ENCODE data around the gene GALNT2.

The GALNT2 gene

GRCh38 chr1:230295367-230295766 is 228.3 kb downstream of the GALNT2 start:
- Histone ChIP-seq H2BK12ac (ENCODE audit: low read length) (no peak overlapping the region), H3K27me3 (ENCODE audit: control insufficient read depth in 3 of 3, insufficient read depth in 3 of 3, low read depth in 1 of 3, low read length in 3 of 3) (peaks cover 0 to 15% (median 7%) of the 10 kb centered on the region in 3 experiments), H4K91ac (ENCODE audit: low read depth, low read length, poor library complexity) (no peak overlapping the region), H3K4me2 (ENCODE audit: insufficient read depth, low read length, poor library complexity, severe bottlenecking) (no peak overlapping the region), H2BK15ac (ENCODE audit: low read length) (no peak overlapping the region), H2AK5ac (ENCODE audit: low read depth, low read length) (no peak overlapping the region), H3K14ac (ENCODE audit: low read length) (no peak overlapping the region), H3K9me3 (replicated peaks in 1 of 2; ENCODE audit: control insufficient read depth in 2 of 2, insufficient read depth in 1 of 2, low read depth in 1 of 2, low read length in 2 of 2) (no peaks in the 10 kb centered on the region), H3K18ac (ENCODE audit: low read length) (no peak overlapping the region), H2BK120ac (ENCODE audit: low read depth, low read length) (no peak overlapping the region), H4K8ac (ENCODE audit: low read depth, low read length) (no peak overlapping the region), H3K27ac (replicated peaks; ENCODE audit: low read length) (no peak overlapping the region), H2BK5ac (ENCODE audit: low read length) (no peak overlapping the region), H3K9ac (ENCODE audit: low read depth, low read length, poor library complexity) (no peak overlapping the region), H3K4ac (ENCODE audit: low read length) (no peak overlapping the region), H3K79me1 (ENCODE audit: low read depth, low read length) (no peaks in the 10 kb centered on the region), H3K4me1 (ENCODE audit: control insufficient read depth in 2 of 2, insufficient read depth in 1 of 2, low read depth in 1 of 2, low read length in 2 of 2) (peaks cover 11 to 14% of the 10 kb centered on the region in 2 donors), H3K4me3 (ENCODE audit: low read length in 2 of 2) (no peak overlapping the region), H2AFZ (ENCODE audit: low read length) (no peak overlapping the region), H3K36me3 (replicated peaks in 1 of 2; ENCODE audit: control insufficient read depth in 2 of 2, insufficient read depth in 2 of 2, low read length in 2 of 2) (no peaks in the 10 kb centered on the region), H3K23ac (ENCODE audit: low read depth, low read length, poor library complexity) (no peak overlapping the region)
- WGBS, 2 donors (ENCODE audit: extremely low coverage in 2 of 2, insufficient read length in 2 of 2, insufficient replicate concordance in 1 of 2) = no CpG with 5 or more reads among the region's 3 CpGs
- no peak for DNase-seq (ENCODE audit: low spot score)

- Histone ChIP-seq H2AK5ac (ENCODE audit: low read depth, low read length) (no peak overlapping the region), H3K18ac (ENCODE audit: low read length) (no peak overlapping the region), H3K9me3 (replicated peaks in 1 of 2; ENCODE audit: control insufficient read depth in 2 of 2, insufficient read depth in 1 of 2, low read depth in 1 of 2, low read length in 2 of 2) (no peaks in the 10 kb centered on the region), H3K36me3 (replicated peaks in 1 of 2; ENCODE audit: control insufficient read depth in 2 of 2, insufficient read depth in 2 of 2, low read length in 2 of 2) (no peaks in the 10 kb centered on the region), H3K23ac (ENCODE audit: low read depth, low read length, poor library complexity) (no peak overlapping the region), H2AFZ (ENCODE audit: low read length) (peak overlapping the region; percentile 95), H3K9ac (ENCODE audit: low read depth, low read length, poor library complexity) (no peak overlapping the region), H3K4me2 (ENCODE audit: insufficient read depth, low read length, poor library complexity, severe bottlenecking) (no peak overlapping the region), H2BK15ac (ENCODE audit: low read length) (no peak overlapping the region), H3K4ac (ENCODE audit: low read length) (no peak overlapping the region), H3K79me1 (ENCODE audit: low read depth, low read length) (no peaks in the 10 kb centered on the region), H3K27me3 (ENCODE audit: control insufficient read depth in 3 of 3, insufficient read depth in 3 of 3, low read depth in 1 of 3, low read length in 3 of 3) (no peaks in the 10 kb centered on the region), H3K4me1 (ENCODE audit: control insufficient read depth in 2 of 2, insufficient read depth in 1 of 2, low read depth in 1 of 2, low read length in 2 of 2) (peaks cover 2 to 5% of the 10 kb centered on the region in 2 donors), H4K8ac (ENCODE audit: low read depth, low read length) (no peak overlapping the region), H3K27ac (replicated peaks; ENCODE audit: low read length) (no peak overlapping the region), H3K14ac (ENCODE audit: low read length) (no peak overlapping the region), H2BK5ac (ENCODE audit: low read length) (no peak overlapping the region), H4K91ac (ENCODE audit: low read depth, low read length, poor library complexity) (no peak overlapping the region), H2BK120ac (ENCODE audit: low read depth, low read length) (no peak overlapping the region), H2BK12ac (ENCODE audit: low read length) (peak overlapping the region; percentile 36), H3K4me3 (ENCODE audit: low read length in 2 of 2) (no peak overlapping the region)
- no CpG with 5 or more reads among the region's 15 CpGs for WGBS, 2 donors (ENCODE audit: extremely low coverage in 2 of 2, insufficient read length in 2 of 2, insufficient replicate concordance in 1 of 2)
- no peak for DNase-seq (ENCODE audit: low spot score)
Measured at GRCh38 chr1:230299191-230300006, 232.4 kb downstream of the GALNT2 start.

- Histone ChIP-seq H2AK5ac (ENCODE audit: low read depth, low read length) (peak overlapping the region; percentile 91), H4K91ac (ENCODE audit: low read depth, low read length, poor library complexity) (no peak overlapping the region), H2BK5ac (ENCODE audit: low read length) (no peak overlapping the region), H3K27ac (replicated peaks; ENCODE audit: low read length) (no peak overlapping the region), H3K4me3 (ENCODE audit: low read length in 2 of 2) (no peak overlapping the region), H3K9me3 (replicated peaks in 1 of 2; ENCODE audit: control insufficient read depth in 2 of 2, insufficient read depth in 1 of 2, low read depth in 1 of 2, low read length in 2 of 2) (no peaks in the 10 kb centered on the region), H3K9ac (ENCODE audit: low read depth, low read length, poor library complexity) (no peak overlapping the region), H3K36me3 (replicated peaks in 1 of 2; ENCODE audit: control insufficient read depth in 2 of 2, insufficient read depth in 2 of 2, low read length in 2 of 2) (no peaks in the 10 kb centered on the region), H3K79me1 (ENCODE audit: low read depth, low read length) (no peaks in the 10 kb centered on the region), H3K18ac (ENCODE audit: low read length) (peak overlapping the region; percentile 66), H3K4me1 (ENCODE audit: control insufficient read depth in 2 of 2, insufficient read depth in 1 of 2, low read depth in 1 of 2, low read length in 2 of 2) (peaks cover 2 to 5% of the 10 kb centered on the region in 2 donors), H4K8ac (ENCODE audit: low read depth, low read length) (no peak overlapping the region), H2BK15ac (ENCODE audit: low read length) (no peak overlapping the region), H2BK12ac (ENCODE audit: low read length) (peak overlapping the region; percentile 30), H2AFZ (ENCODE audit: low read length) (no peak overlapping the region), H3K14ac (ENCODE audit: low read length) (peak overlapping the region; percentile 48), H3K23ac (ENCODE audit: low read depth, low read length, poor library complexity) (peak overlapping the region; percentile 58), H3K27me3 (ENCODE audit: control insufficient read depth in 3 of 3, insufficient read depth in 3 of 3, low read depth in 1 of 3, low read length in 3 of 3) (no peaks in the 10 kb centered on the region), H3K4me2 (ENCODE audit: insufficient read depth, low read length, poor library complexity, severe bottlenecking) (no peak overlapping the region), H3K4ac (ENCODE audit: low read length) (no peak overlapping the region), H2BK120ac (ENCODE audit: low read depth, low read length) (no peak overlapping the region)
- DNase-seq (ENCODE audit: low spot score) = no peak
- no CpG with 5 or more reads among the region's 26 CpGs for WGBS, 2 donors (ENCODE audit: extremely low coverage in 2 of 2, insufficient read length in 2 of 2, insufficient replicate concordance in 1 of 2)
Measured at GRCh38 chr1:230300322-230301301, 233.6 kb downstream of the GALNT2 start.

GRCh38 chr1:230301322-230301721 is 234.3 kb downstream of the GALNT2 start:
- no peak overlapping the region for H4K8ac ChIP-seq (ENCODE audit: low read depth, low read length)
- no peak for DNase-seq (ENCODE audit: low spot score)
- peaks cover 2 to 5% of the 10 kb centered on the region in 2 donors for H3K4me1 ChIP-seq (ENCODE audit: control insufficient read depth in 2 of 2, insufficient read depth in 1 of 2, low read depth in 1 of 2, low read length in 2 of 2)
- no peak overlapping the region for H2BK120ac ChIP-seq (ENCODE audit: low read depth, low read length)
- no peak overlapping the region for H4K91ac ChIP-seq (ENCODE audit: low read depth, low read length, poor library complexity)
- H3K18ac ChIP-seq (ENCODE audit: low read length) = no peak overlapping the region
- H3K27me3 ChIP-seq (ENCODE audit: control insufficient read depth in 3 of 3, insufficient read depth in 3 of 3, low read depth in 1 of 3, low read length in 3 of 3) = no peaks in the 10 kb centered on the region
- H2BK15ac ChIP-seq (ENCODE audit: low read length) = no peak overlapping the region
- no peak overlapping the region for H3K23ac ChIP-seq (ENCODE audit: low read depth, low read length, poor library complexity)
- no peaks in the 10 kb centered on the region for H3K9me3 ChIP-seq (replicated peaks in 1 of 2; ENCODE audit: control insufficient read depth in 2 of 2, insufficient read depth in 1 of 2, low read depth in 1 of 2, low read length in 2 of 2)
- H3K14ac ChIP-seq (ENCODE audit: low read length) = no peak overlapping the region
- H3K4ac ChIP-seq (ENCODE audit: low read length) = no peak overlapping the region
- no peaks in the 10 kb centered on the region for H3K36me3 ChIP-seq (replicated peaks in 1 of 2; ENCODE audit: control insufficient read depth in 2 of 2, insufficient read depth in 2 of 2, low read length in 2 of 2)
- no peak overlapping the region for H2BK12ac ChIP-seq (ENCODE audit: low read length)
- H2BK5ac ChIP-seq (ENCODE audit: low read length) = no peak overlapping the region
- no CpG with 5 or more reads among the region's 8 CpGs for WGBS, 2 donors (ENCODE audit: extremely low coverage in 2 of 2, insufficient read length in 2 of 2, insufficient replicate concordance in 1 of 2)
- H3K4me3 ChIP-seq (ENCODE audit: low read length in 2 of 2) = no peak overlapping the region
- no peak overlapping the region for H3K9ac ChIP-seq (ENCODE audit: low read depth, low read length, poor library complexity)
- H3K27ac ChIP-seq (replicated peaks; ENCODE audit: low read length) = no peak overlapping the region
- H2AFZ ChIP-seq (ENCODE audit: low read length) = no peak overlapping the region
- H3K4me2 ChIP-seq (ENCODE audit: insufficient read depth, low read length, poor library complexity, severe bottlenecking) = no peak overlapping the region
- no peaks in the 10 kb centered on the region for H3K79me1 ChIP-seq (ENCODE audit: low read depth, low read length)
- H2AK5ac ChIP-seq (ENCODE audit: low read depth, low read length) = peak overlapping the region; percentile 91

All from neuronal stem cell (in vitro differentiated cells).